Coronary artery (tissue), 2 donors: ENCODE measurements around the gene KCNK2.

Experiments used
- DNase-seq: peaks from one replicate; pipeline ENCODE4 v3.0.0-alpha.2; 2017; ENCODE audit warnings: low spot score
- H3K27ac ChIP-seq, 2 donors: fragments of 200-600 bp; sonication (generic); one replicate each; pipeline ENCODE4 v1.5.1; 2016 to 2019
- H3K4me3 ChIP-seq: fragments of 200-600 bp; sonication (generic); 2 replicates; pipeline ENCODE4 v1.5.1; 2016; ENCODE audit warnings: mild to moderate bottlenecking, moderate library complexity
- TF ChIP-seq, protein P1 (sequence below): fragments of 200-600 bp; sonication (generic); IDR thresholded peaks from one replicate; pipeline ENCODE4 v1.5.1; 2019; ENCODE audit warnings: antibody characterized with exemption

The KCNK2 gene

DNA sequence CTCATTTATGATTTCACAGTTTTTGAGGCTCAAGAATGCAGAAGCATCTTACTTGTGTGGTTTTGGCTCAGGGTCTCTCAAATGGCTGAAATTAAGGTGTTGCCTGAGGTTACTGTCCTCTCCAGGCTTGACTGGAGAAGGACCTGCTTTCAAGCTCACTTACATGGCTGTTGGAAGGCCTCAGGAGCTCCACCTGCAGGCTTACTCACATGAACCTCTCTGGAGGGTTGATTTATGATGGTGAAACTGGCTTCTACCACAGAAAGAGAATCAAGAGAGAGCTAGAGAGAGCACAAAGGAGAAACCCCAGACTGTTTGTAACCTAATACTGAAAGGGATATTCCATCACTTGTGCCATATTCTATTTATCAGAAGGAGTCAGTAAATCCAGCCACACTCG lies 6.2 kb upstream of the KCNK2 start:
- TF ChIP-seq, protein P1, sequence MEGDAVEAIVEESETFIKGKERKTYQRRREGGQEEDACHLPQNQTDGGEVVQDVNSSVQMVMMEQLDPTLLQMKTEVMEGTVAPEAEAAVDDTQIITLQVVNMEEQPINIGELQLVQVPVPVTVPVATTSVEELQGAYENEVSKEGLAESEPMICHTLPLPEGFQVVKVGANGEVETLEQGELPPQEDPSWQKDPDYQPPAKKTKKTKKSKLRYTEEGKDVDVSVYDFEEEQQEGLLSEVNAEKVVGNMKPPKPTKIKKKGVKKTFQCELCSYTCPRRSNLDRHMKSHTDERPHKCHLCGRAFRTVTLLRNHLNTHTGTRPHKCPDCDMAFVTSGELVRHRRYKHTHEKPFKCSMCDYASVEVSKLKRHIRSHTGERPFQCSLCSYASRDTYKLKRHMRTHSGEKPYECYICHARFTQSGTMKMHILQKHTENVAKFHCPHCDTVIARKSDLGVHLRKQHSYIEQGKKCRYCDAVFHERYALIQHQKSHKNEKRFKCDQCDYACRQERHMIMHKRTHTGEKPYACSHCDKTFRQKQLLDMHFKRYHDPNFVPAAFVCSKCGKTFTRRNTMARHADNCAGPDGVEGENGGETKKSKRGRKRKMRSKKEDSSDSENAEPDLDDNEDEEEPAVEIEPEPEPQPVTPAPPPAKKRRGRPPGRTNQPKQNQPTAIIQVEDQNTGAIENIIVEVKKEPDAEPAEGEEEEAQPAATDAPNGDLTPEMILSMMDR, result no peak
- Histone ChIP-seq H3K4me3 (no peak overlapping the region), H3K27ac (no peak overlapping the region)
- no peak for DNase-seq

DNA sequence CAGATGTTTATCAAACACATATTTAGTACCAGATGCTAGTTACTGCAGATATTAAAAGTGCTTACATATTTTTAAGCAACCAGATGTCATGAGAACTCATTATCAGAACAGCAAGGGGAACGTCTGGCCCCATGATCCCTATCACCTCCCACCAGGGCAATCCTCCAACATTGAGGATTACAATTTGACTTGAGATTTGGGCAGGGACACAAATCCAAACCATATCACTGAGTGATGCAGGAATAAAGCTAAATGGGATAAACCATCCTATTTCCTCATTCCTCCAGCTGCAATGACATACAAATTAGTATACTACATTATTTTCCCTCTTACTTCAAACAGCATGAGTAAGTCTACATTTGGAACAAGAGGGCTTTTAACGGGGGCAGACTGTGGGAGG lies 3.1 kb upstream of the KCNK2 start:
- TF ChIP-seq, protein P1, result no peak
- no peak overlapping the region for H3K27ac ChIP-seq
- no peak for DNase-seq
- H3K4me3 ChIP-seq, result no peak overlapping the region

DNA sequence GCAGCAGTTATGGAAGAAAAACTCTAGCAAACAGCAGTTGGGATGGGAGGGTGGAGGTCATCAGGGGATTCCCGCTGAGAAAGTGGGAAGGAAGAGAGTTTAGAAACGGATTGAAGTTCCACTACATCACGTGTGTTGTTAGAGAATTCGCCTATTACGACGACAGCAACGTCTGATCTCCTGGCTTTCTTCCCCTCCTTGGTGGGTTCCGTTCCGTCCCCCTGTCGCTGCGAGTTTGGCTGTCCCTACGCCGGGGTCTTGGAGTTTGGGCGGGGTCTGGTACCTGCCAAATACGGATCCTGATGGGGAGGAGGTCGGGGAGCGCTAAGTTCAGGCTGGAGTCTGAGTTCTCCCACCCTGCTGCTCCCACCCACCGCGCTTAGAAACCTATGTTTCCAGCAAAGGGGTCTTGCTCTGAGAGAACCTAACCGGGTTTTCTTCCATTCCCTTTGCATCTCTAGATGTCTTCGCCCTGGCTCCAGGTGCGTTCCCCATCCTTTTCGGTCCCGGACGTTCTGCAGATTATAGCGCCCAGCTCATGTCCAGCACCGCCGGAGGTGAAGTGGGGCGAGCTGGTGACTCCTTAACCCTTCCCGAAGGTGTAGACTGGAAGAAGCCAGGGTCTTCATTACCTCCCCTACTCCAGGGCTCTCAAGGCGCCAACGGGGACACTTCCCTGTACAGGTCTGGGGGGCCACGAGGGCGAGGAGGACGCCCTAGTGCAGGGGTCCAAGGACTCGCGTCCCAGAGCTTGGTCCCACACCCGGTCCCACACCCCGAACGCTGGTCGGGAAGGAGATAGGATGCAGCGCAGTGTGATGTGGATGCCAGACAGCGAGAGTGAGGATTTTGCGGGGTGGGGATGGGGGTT lies 641 bp upstream of the KCNK2 start:
- Histone ChIP-seq H3K27ac (no peak overlapping the region), H3K4me3 (peak overlapping the region; percentile 63)
- DNase-seq, result no peak
- TF ChIP-seq, protein P1, result no peak

DNA sequence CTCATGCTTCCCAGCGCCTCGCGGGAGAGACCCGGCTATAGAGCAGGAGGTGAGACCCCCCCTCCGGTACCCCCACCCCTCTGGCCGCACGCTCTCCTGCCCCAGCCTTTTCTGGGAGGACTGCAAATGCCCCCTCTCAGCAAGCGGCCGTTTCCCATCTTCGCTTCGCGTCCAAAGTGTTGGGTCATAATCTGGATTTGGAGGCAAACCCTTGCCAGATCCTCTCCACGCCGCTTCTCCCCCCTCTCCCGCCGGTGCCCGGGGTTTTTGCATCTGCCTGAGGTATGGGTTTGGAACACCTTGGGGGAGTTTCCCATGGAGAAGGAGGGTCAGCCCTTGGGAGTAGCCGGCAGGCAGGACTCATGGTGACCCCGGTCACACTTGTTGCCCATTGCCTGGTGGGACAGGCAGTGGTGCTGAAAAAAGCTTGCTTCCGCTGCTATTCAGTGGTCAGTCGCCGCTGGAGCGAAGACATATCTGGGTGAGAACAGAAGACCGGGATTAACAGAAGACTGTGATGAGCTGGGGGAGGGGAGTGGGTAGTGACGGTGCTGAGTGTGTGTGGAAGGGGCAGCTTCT lies 935 bp downstream of the KCNK2 start:
- no peak for DNase-seq
- no peak overlapping the region for H3K27ac ChIP-seq
- TF ChIP-seq, protein P1, result no peak
- peak overlapping the region; percentile 63 for H3K4me3 ChIP-seq

DNA sequence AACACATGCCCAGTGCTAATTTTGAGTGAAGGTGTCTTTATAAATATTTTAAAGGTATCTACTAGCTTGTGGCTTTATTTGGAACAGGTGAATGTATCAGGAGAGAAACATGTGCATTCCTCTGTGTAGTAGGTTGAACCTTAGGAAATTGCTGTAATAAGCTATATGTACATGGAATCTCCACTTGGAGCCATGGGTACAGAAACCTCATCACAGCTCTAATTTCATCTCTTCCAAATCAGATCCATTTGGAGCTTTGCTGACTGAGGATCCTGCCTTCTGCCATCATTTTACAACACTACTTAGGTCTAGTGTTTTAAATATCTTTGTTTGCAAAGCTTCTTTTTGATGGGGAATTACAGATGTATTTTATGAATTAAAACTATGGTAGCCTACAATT lies 2.1 kb downstream of the KCNK2 start:
- Histone ChIP-seq H3K27ac (no peak overlapping the region), H3K4me3 (no peak overlapping the region)
- TF ChIP-seq, protein P1, result no peak
- DNase-seq, result no peak

DNA sequence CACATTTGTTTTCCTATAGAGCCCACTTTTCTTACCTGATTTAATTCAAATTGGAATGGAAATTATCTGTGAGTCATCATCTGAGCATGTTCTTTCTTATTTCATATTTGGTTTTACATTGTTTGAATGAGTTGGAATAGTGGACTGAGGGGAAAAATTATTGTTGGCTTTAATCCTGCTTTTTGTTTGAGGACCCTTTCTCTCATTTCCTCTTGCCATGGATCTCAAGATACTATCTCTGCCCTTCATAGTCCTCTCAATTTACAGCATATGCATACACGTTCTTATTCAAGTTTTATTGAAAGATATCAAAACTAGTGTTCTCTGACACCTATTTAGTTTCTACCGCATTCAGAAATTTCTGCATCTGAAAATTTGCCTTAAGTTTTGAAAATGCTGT lies 5.1 kb downstream of the KCNK2 start:
- H3K4me3 ChIP-seq, result no peak overlapping the region
- no peak for DNase-seq
- TF ChIP-seq, protein P1, result no peak
- H3K27ac ChIP-seq, result no peak overlapping the region

DNA sequence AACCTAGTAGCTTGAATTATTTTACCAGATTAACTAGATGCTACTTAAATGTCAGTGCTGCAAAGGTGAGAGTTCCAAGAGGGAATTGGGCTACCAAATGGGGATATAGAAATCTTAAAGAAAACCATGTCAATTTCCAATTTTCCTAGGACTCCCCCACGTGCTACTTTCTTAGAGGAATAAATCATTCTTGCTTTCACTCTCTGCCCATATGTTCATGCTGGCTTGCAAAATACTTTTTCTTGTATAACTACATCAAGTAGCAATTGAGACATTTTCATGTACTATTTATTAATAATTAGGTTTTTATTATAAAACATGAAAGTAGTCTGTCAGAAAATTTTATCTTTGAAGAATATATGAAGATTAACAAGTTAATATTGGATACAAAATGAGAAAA lies 11.8 kb downstream of the KCNK2 start:
- TF ChIP-seq, protein P1, result no peak
- Histone ChIP-seq H3K4me3 (no peak overlapping the region), H3K27ac (no peak overlapping the region)
- DNase-seq, result no peak
